ENCODE measurements around the gene KCNQ1. TPM values are rescaled to one million over a fixed set of nuclear protein-coding genes. Genes with fewer than 3 reads are reported as not detected.

KCNQ1 gene
- total RNA-seq, 1 experiment from 2014 or later: 10.7 TPM

DNA sequence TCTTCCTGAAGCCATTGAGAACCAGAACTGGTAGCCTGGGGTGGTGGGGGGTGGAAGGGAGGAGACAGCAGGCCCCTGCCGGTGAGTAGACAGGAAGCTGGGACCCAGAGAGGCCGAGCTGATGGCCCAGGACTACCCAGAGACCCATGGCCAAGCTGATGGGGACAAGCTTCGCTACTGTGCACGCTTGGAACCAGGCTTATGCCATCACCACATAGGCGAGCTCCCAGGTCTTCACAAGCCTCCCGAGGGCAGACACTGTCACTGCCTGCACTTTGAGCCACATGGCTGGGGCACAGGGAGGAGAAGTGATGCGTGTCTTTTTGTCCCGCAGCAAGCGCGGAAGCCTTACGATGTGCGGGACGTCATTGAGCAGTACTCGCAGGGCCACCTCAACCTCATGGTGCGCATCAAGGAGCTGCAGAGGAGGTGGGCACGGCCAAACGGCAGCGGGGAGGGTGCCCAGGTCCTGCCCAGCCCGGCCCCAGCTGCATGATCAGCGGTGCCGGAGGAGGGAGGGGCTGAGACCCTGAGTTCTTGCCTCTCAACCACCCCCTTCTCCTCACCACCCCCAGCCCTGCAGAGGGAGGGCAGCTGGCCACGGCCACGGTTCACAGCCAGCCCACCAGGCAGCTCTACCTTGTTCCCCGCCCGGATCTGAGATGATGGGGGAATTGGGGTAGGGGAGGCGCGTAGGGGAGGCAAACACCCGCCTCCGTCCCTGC lies 331.0 kb downstream of the KCNQ1 start:
- no peak for DNase-seq (ENCODE audit: low read depth, low spot score)
- Histone ChIP-seq H3K27me3 (ENCODE audit: insufficient read depth, low read length) (no peaks in the 10 kb centered on the region), H4K20me1 (ENCODE audit: insufficient read depth) (no peaks in the 10 kb centered on the region), H3K4me2 (ENCODE audit: low read length) (no peak overlapping the region), H3K79me2 (ENCODE audit: insufficient read depth, low read length) (no peaks in the 10 kb centered on the region), H3K36me3 (ENCODE audit: control insufficient read depth in 1 of 2, insufficient read depth in 2 of 2, low read length in 2 of 2) (no peaks in the 10 kb centered on the region), H3K4me1 (ENCODE audit: control insufficient read depth in 1 of 2, insufficient read depth in 2 of 2, low read length in 2 of 2) (peaks cover 18 to 40% of the 10 kb centered on the region in 2 experiments; a peak in 3 of 4 replicates), H3K4me3 (replicated peaks in 1 of 2; ENCODE audit: low read depth in 1 of 2, low read length in 2 of 2) (no peak overlapping the region), H2AFZ (ENCODE audit: low read depth, low read length, poor library complexity, severe bottlenecking) (no peak overlapping the region), H3K9me2 (ENCODE audit: insufficient read depth) (no peaks in the 10 kb centered on the region), H3K9ac (ENCODE audit: low read length) (no peak overlapping the region), H3K9me3 (ENCODE audit: control insufficient read depth in 1 of 2, insufficient read depth in 1 of 2, low read depth in 1 of 2, low read length in 2 of 2) (no peaks in the 10 kb centered on the region), H3K27ac (ENCODE audit: low read depth, low read length) (no peak overlapping the region)
- ATAC-seq: no peak
- TF ChIP-seq, protein P1, sequence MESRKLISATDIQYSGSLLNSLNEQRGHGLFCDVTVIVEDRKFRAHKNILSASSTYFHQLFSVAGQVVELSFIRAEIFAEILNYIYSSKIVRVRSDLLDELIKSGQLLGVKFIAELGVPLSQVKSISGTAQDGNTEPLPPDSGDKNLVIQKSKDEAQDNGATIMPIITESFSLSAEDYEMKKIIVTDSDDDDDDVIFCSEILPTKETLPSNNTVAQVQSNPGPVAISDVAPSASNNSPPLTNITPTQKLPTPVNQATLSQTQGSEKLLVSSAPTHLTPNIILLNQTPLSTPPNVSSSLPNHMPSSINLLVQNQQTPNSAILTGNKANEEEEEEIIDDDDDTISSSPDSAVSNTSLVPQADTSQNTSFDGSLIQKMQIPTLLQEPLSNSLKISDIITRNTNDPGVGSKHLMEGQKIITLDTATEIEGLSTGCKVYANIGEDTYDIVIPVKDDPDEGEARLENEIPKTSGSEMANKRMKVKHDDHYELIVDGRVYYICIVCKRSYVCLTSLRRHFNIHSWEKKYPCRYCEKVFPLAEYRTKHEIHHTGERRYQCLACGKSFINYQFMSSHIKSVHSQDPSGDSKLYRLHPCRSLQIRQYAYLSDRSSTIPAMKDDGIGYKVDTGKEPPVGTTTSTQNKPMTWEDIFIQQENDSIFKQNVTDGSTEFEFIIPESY (IDR thresholded peaks at IDR 0.05; ENCODE audit: extremely low read depth, insufficient replicate concordance, low read length): no peak
- TF ChIP-seq FOSL1 (IDR thresholded peaks at IDR 0.05; ENCODE audit: low read depth) (no peak), YY1 (IDR thresholded peaks at IDR 0.05; ENCODE audit: extremely low read depth, insufficient replicate concordance, low read depth, low read length) (no peak)
- intact Hi-C loops (cut with micrococcal nuclease): no loop called here
- RAD21 ChIA-PET (ENCODE audit: low non-redundant PET in 1 of 2, low total read pairs in 2 of 2, uncharacterized antibody in 2 of 2, unreplicated experiment in 2 of 2): no interaction called here
- POLR2A ChIA-PET: no interaction called here
- BruUV-seq (replicated peaks): no TSS peak
- CTCF ChIA-PET: no interaction called here

DNA sequence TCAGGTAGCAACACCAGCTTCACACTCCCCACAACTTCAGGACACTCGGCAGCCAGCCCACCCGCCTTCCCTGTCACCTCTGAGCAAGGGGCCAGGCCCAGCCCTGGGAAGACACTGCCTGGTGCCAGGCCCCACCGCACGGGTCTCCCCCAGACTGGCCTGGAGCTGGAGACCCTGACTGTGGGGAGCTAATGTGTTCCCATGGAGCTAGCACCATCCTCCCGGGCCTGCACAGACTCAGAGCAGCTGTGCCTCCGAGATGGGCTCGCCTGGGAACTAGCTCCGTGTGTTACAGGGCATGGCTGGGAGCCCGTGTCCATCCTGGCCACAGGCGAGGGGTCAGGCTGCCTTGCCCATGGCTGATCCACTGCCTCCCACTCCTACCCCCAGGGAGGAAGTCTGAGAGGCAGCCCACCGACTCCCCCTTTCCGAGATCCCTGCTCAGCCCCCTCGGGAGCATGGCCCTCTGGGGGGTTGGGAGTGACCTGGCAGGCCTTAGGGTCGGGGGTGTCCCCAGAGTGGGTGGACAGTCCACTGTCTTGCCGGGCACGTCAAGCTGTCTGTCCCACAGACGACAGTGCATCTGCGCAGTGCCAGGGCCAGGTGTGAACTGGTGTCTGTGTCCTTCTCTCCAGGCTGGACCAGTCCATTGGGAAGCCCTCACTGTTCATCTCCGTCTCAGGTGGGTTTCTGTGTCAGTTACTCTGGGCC lies 331.7 kb downstream of the KCNQ1 start:
- CTCF ChIA-PET: no interaction called here
- no peaks in the 10 kb centered on the region for H3K27me3 ChIP-seq (ENCODE audit: insufficient read depth, low read length)
- H4K20me1 ChIP-seq (ENCODE audit: insufficient read depth): no peaks in the 10 kb centered on the region
- ATAC-seq: no peak
- H3K9ac ChIP-seq (ENCODE audit: low read length): no peak overlapping the region
- H3K27ac ChIP-seq (ENCODE audit: low read depth, low read length): no peak overlapping the region
- no peak overlapping the region for H3K4me2 ChIP-seq (ENCODE audit: low read length)
- no peak overlapping the region for H2AFZ ChIP-seq (ENCODE audit: low read depth, low read length, poor library complexity, severe bottlenecking)
- H3K79me2 ChIP-seq (ENCODE audit: insufficient read depth, low read length): no peaks in the 10 kb centered on the region
- H3K9me2 ChIP-seq (ENCODE audit: insufficient read depth): no peaks in the 10 kb centered on the region
- no peak overlapping the region for H3K4me3 ChIP-seq (replicated peaks in 1 of 2; ENCODE audit: low read depth in 1 of 2, low read length in 2 of 2)
- no peaks in the 10 kb centered on the region for H3K36me3 ChIP-seq (ENCODE audit: control insufficient read depth in 1 of 2, insufficient read depth in 2 of 2, low read length in 2 of 2)
- POLR2A ChIA-PET: no interaction called here
- peaks cover 18 to 40% of the 10 kb centered on the region in 2 experiments; a peak in 3 of 4 replicates for H3K4me1 ChIP-seq (ENCODE audit: control insufficient read depth in 1 of 2, insufficient read depth in 2 of 2, low read length in 2 of 2)
- no peaks in the 10 kb centered on the region for H3K9me3 ChIP-seq (ENCODE audit: control insufficient read depth in 1 of 2, insufficient read depth in 1 of 2, low read depth in 1 of 2, low read length in 2 of 2)
- RAD21 ChIA-PET (ENCODE audit: low non-redundant PET in 1 of 2, low total read pairs in 2 of 2, uncharacterized antibody in 2 of 2, unreplicated experiment in 2 of 2): no interaction called here
- intact Hi-C loops (cut with micrococcal nuclease): no loop called here
- no peak for DNase-seq (ENCODE audit: low read depth, low spot score)
- no TSS peak for BruUV-seq (replicated peaks)
- TF ChIP-seq, protein P1 (IDR thresholded peaks at IDR 0.05; ENCODE audit: extremely low read depth, insufficient replicate concordance, low read length): no peak
- TF ChIP-seq ZFX (IDR thresholded peaks at IDR 0.05) (no peak), SIN3A (IDR thresholded peaks at IDR 0.05; ENCODE audit: low read depth) (no peak), ELF1 (IDR thresholded peaks at IDR 0.05; ENCODE audit: borderline replicate concordance, low read depth) (no peak), SP1 (IDR thresholded peaks at IDR 0.05; ENCODE audit: low read depth) (no peak), POLR2A (IDR thresholded peaks at IDR 0.05; ENCODE audit: borderline replicate concordance, extremely low read depth, insufficient read depth, insufficient read length) (no peak), EGR1 (IDR thresholded peaks at IDR 0.05; ENCODE audit: low read depth) (no peak), SRF (IDR thresholded peaks at IDR 0.05; ENCODE audit: low read depth) (no peak), TCF7L2 (IDR thresholded peaks at IDR 0.05; ENCODE audit: borderline replicate concordance, extremely low read depth, insufficient read depth, insufficient read length) (no peak), CEBPB (IDR thresholded peaks at IDR 0.05; ENCODE audit: low read depth) (no peak)
- TF ChIP-seq, protein P2, sequence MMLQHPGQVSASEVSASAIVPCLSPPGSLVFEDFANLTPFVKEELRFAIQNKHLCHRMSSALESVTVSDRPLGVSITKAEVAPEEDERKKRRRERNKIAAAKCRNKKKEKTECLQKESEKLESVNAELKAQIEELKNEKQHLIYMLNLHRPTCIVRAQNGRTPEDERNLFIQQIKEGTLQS (IDR thresholded peaks at IDR 0.05): no peak
